Activated naive CD4-positive, alpha-beta T cell treated with anti-CD3 and anti-CD28 coated beads for 36 hours (primary cell): ENCODE results near the gene UBIAD1. TPM values are rescaled to one million over a fixed set of nuclear protein-coding genes. Genes with fewer than 3 reads are reported as not detected.
"Not testable (repeated sequence)": the region's sequence is repeated elsewhere in the genome, so short reads cannot be mapped to it uniquely, and the experiment has no call there.

Experiments used
- CTCF ChIA-PET: fragments of 350-600 bp; sonication (Branson Sonifier 250); formaldehyde crosslinking; loops from one replicate; lab custom pipeline; 2021; ENCODE audit warnings: antibody characterized with exemption; lab: Charles Lee
- DNase-seq: peaks from one replicate; pipeline ENCODE4 v3.0.0-alpha.2; 2020
- H3K27ac Mint-ChIP-seq: one replicate; pipeline ENCODE4 v1.8.0; 2021; ENCODE audit warnings: mild to moderate bottlenecking, mixed read lengths
- H3K27me3 Mint-ChIP-seq: one replicate; pipeline ENCODE4 v1.8.0; 2021; ENCODE audit warnings: low read depth, mixed read lengths
- H3K36me3 Mint-ChIP-seq: one replicate; pipeline ENCODE4 v1.8.0; 2021; ENCODE audit warnings: low read depth, mixed read lengths
- H3K4me1 Mint-ChIP-seq: one replicate; pipeline ENCODE4 v1.8.0; 2021; ENCODE audit warnings: low read depth, mixed read lengths
- H3K4me3 Mint-ChIP-seq: one replicate; pipeline ENCODE4 v1.8.0; 2021; ENCODE audit warnings: mild to moderate bottlenecking, moderate library complexity, mixed read lengths
- H3K9me3 Mint-ChIP-seq: one replicate; pipeline ENCODE4 v1.8.0; 2021; ENCODE audit warnings: mixed read lengths
- intact Hi-C: fragments of 100-400 bp; cut with micrococcal nuclease; formaldehyde crosslinking; loops from one replicate; pipeline ENCODE4 v1.15.1; 2023
- total RNA-seq, 2 experiments: library from RNA; stranded (reverse); gene quantifications; one replicate each; pipeline ENCODE4 v1.2.3, GENCODE V29; 2021

UBIAD1 gene
- total RNA-seq, 2 experiments from 2014 or later, result 19.9 to 20.2 TPM

- Mint-ChIP-seq H3K27ac (no peak overlapping the region), H3K4me3 (no peak overlapping the region), H3K4me1 (peaks cover 10% of the 10 kb centered on the region), H3K27me3 (no peaks in the 10 kb centered on the region), H3K9me3 (no peaks in the 10 kb centered on the region), H3K36me3 (peaks cover 33% of the 10 kb centered on the region)
- CTCF ChIA-PET, result no interaction called here
- intact Hi-C loops, result no loop called here
- no peak for DNase-seq
Measured at GRCh38 chr1:11256299-11256698, 16.7 kb upstream of the UBIAD1 start.

GRCh38 chr1:11262171-11263049 lies 10.6 kb upstream of the UBIAD1 start, which contains the start of gene MTOR:
MTOR (minus strand) TSS chr1:11262551; CDS start chr1:11259409, 3,142 bp downstream.
- H3K4me3 Mint-ChIP-seq, result peak within 1 kb of the TSS; percentile 96
- no peaks in the 10 kb centered on the region for H3K27me3 Mint-ChIP-seq
- DNase-seq, result peak; percentile 99
- H3K36me3 Mint-ChIP-seq, result peaks cover 5% of the 10 kb centered on the region
- H3K4me1 Mint-ChIP-seq, result peaks cover 22% of the 10 kb centered on the region
- CTCF ChIA-PET, result interaction anchor here (1.5 to 1.9 kb wide), 2 partner anchors 33 to 225 kb away, joined by 4 to 5 read pairs; no protein-coding TSS in a partner anchor
- intact Hi-C loops, result loop anchor here (1.0 to 5.0 kb wide), 5 partner anchors 11 to 545 kb away; partner anchors contain the start of genes CLCN6, EXOSC10, MTHFR and SRM
- H3K27ac Mint-ChIP-seq, result peak within 1 kb of the TSS; percentile 79
- no peaks in the 10 kb centered on the region for H3K9me3 Mint-ChIP-seq

GRCh38 chr1:11266268-11267074 lies 6.5 kb upstream of the UBIAD1 start:
- Mint-ChIP-seq H3K4me1 (peaks cover 10% of the 10 kb centered on the region), H3K9me3 (no peaks in the 10 kb centered on the region), H3K27ac (no peak overlapping the region), H3K4me3 (no peak overlapping the region), H3K36me3 (peaks cover 3% of the 10 kb centered on the region), H3K27me3 (no peaks in the 10 kb centered on the region)
- CTCF ChIA-PET, result interaction anchor here (0.6 kb wide), 1 partner anchor 231 kb away, joined by 5 read pairs; no protein-coding TSS in a partner anchor
- intact Hi-C loops, result no loop called here
- DNase-seq, result no peak

- CTCF ChIA-PET, result interaction anchor here (1.1 kb wide), 1 partner anchor 25 kb away, joined by 3 read pairs; no protein-coding TSS in a partner anchor
- H3K27me3 Mint-ChIP-seq, H3K9me3 Mint-ChIP-seq, H3K4me3 Mint-ChIP-seq, DNase-seq, H3K36me3 Mint-ChIP-seq, H3K4me1 Mint-ChIP-seq, H3K27ac Mint-ChIP-seq, intact Hi-C loops: not testable (repeated sequence)
Measured at GRCh38 chr1:11267350-11268337, 5.4 kb upstream of the UBIAD1 start.

- no peaks in the 10 kb centered on the region for H3K27me3 Mint-ChIP-seq
- H3K4me1 Mint-ChIP-seq, result peaks cover 29% of the 10 kb centered on the region
- peak overlapping the region; percentile 48 for H3K4me3 Mint-ChIP-seq
- peaks cover 19% of the 10 kb centered on the region for H3K36me3 Mint-ChIP-seq
- DNase-seq, result no peak
- H3K9me3 Mint-ChIP-seq, result no peaks in the 10 kb centered on the region
- intact Hi-C loops, result no loop called here
- no peak overlapping the region for H3K27ac Mint-ChIP-seq
- CTCF ChIA-PET, result interaction anchor here (0.7 kb wide), 1 partner anchor 238 kb away, joined by 3 read pairs; no protein-coding TSS in a partner anchor
Measured at GRCh38 chr1:11272544-11272831, 510 bp upstream of the UBIAD1 start.

GRCh38 chr1:11273595-11274234 lies 717 bp downstream of the UBIAD1 start:
- intact Hi-C loops, result loop anchor here (1.0 kb wide), 2 partner anchors 8 to 11 kb away; partner anchors contain the start of gene MTOR

GRCh38 chr1:11279152-11279551 lies 6.2 kb downstream of the UBIAD1 start:
- Mint-ChIP-seq H3K27ac (peak overlapping the region; percentile 19), H3K9me3 (peaks cover 3% of the 10 kb centered on the region), H3K4me3 (no peak overlapping the region), H3K27me3 (no peaks in the 10 kb centered on the region), H3K4me1 (peaks cover 84% of the 10 kb centered on the region), H3K36me3 (peaks cover 53% of the 10 kb centered on the region)
- CTCF ChIA-PET, result interaction anchor here (1.4 kb wide), 1 partner anchor 371 kb away, joined by 3 read pairs; no protein-coding TSS in a partner anchor
- intact Hi-C loops, result no loop called here
- DNase-seq, result no peak

More at GRCh38 chr1:11273595-11274234, 717 bp downstream of the UBIAD1 start:
- Mint-ChIP-seq H3K27me3 (no peaks in the 10 kb centered on the region), H3K4me1 (peaks cover 38% of the 10 kb centered on the region), H3K4me3 (peak overlapping the region; percentile 94), H3K27ac (peak overlapping the region; percentile 85), H3K9me3 (no peaks in the 10 kb centered on the region), H3K36me3 (peaks cover 21% of the 10 kb centered on the region)
- CTCF ChIA-PET, result no interaction called here
- no peak for DNase-seq

- Mint-ChIP-seq H3K27ac (peak overlapping the region; percentile 90), H3K36me3 (peaks cover 54% of the 10 kb centered on the region), H3K9me3 (peaks cover 3% of the 10 kb centered on the region), H3K4me3 (no peak overlapping the region), H3K4me1 (peaks cover 89% of the 10 kb centered on the region), H3K27me3 (no peaks in the 10 kb centered on the region)
- DNase-seq, result no peak
- intact Hi-C loops, result no loop called here
- CTCF ChIA-PET, result interaction anchor here (0.6 to 1.4 kb wide), 2 partner anchors 365 to 371 kb away, joined by 3 read pairs; no protein-coding TSS in a partner anchor
Measured at GRCh38 chr1:11279630-11280029, 6.6 kb downstream of the UBIAD1 start.

- peak; percentile 53 for DNase-seq
- H3K27ac Mint-ChIP-seq, result peak overlapping the region; percentile 90
- H3K36me3 Mint-ChIP-seq, result peaks cover 55% of the 10 kb centered on the region
- peaks cover 3% of the 10 kb centered on the region for H3K9me3 Mint-ChIP-seq
- H3K27me3 Mint-ChIP-seq, result no peaks in the 10 kb centered on the region
- H3K4me1 Mint-ChIP-seq, result peaks cover 89% of the 10 kb centered on the region
- intact Hi-C loops, result loop anchor here (1.0 kb wide), 1 partner anchor 8 kb away; the partner anchor contains the start of gene UBIAD1
- peak overlapping the region; percentile 10 for H3K4me3 Mint-ChIP-seq
- CTCF ChIA-PET, result interaction anchor here (0.6 to 1.4 kb wide), 3 partner anchors 40 to 1339 kb away, joined by 3 to 6 read pairs (median 3); no protein-coding TSS in a partner anchor
Measured at GRCh38 chr1:11280719-11281376, 7.8 kb downstream of the UBIAD1 start.

GRCh38 chr1:11281518-11282331 lies 8.7 kb downstream of the UBIAD1 start:
- no peaks in the 10 kb centered on the region for H3K27me3 Mint-ChIP-seq
- H3K4me3 Mint-ChIP-seq, result peak overlapping the region; percentile 47
- H3K27ac Mint-ChIP-seq, result peak overlapping the region; percentile 90
- intact Hi-C loops, result loop anchor here (1.0 kb wide), 1 partner anchor 8 kb away; the partner anchor contains the start of gene UBIAD1
- CTCF ChIA-PET, result interaction anchor here (0.9 kb wide), 1 partner anchor 41 kb away, joined by 3 read pairs; no protein-coding TSS in a partner anchor
- peaks cover 3% of the 10 kb centered on the region for H3K9me3 Mint-ChIP-seq
- H3K36me3 Mint-ChIP-seq, result peaks cover 51% of the 10 kb centered on the region
- DNase-seq, result no peak
- H3K4me1 Mint-ChIP-seq, result peaks cover 89% of the 10 kb centered on the region
